Measurements from ENCODE around the gene TRIM46.
"Not testable (repeated sequence)": the region's sequence is repeated elsewhere in the genome, so short reads cannot be mapped to it uniquely, and the experiment has no call there.

The TRIM46 gene

DNA sequence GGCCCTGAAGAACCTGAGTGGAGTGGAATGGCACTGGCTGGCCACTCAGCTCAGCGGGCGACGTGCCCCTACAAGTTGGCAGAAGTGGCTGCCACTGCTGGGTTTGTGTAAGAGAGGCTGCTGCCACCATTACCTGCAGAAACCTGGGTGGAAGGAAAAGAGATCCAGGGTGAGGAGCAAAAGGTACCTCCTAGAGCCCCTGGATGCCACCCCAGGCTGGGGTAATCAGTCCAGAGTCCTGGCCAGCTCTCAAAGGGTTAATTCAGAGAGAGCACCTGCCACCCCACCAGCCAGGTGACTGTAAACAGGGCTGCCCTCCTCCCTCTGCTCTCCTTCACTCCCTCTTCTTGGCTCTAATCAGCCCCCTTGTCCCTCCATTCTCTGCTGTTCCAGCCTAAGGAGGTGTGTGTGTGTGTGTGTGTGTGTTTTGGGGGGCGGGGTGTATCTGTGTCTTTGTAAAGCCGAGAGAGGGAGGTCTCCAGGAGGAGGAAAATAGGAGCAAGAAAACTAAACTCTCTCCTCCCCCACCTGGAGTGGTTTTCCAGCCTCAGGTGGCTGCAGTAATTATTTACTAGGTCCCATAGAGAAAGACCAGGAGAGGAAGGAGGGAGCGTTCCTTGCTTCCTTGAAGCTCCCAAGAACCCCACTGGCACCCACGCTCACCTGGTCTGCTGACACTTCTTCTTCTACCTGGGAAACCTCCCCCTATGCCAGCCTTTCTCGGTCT, 12.6 kb downstream of the TRIM46 start:
- DNase-seq (ENCODE audit: low read depth): no peak

GRCh38 chr1:155186794-155187455, 13.3 kb downstream of the TRIM46 start:
- no peak for DNase-seq (ENCODE audit: low read depth)

- no peak for DNase-seq (ENCODE audit: low read depth)
Observed at GRCh38 chr1:155187456-155187891, 13.8 kb downstream of the TRIM46 start.

- DNase-seq (ENCODE audit: low read depth): no peak
Observed at GRCh38 chr1:155188268-155188667, 14.6 kb downstream of the TRIM46 start.

- DNase-seq (ENCODE audit: low read depth): not testable (repeated sequence)
Observed at GRCh38 chr1:155189926-155190325, 16.3 kb downstream of the TRIM46 start.

- DNase-seq (ENCODE audit: low read depth): no peak
Observed at GRCh38 chr1:155191904-155192303, 18.3 kb downstream of the TRIM46 start.

DNA sequence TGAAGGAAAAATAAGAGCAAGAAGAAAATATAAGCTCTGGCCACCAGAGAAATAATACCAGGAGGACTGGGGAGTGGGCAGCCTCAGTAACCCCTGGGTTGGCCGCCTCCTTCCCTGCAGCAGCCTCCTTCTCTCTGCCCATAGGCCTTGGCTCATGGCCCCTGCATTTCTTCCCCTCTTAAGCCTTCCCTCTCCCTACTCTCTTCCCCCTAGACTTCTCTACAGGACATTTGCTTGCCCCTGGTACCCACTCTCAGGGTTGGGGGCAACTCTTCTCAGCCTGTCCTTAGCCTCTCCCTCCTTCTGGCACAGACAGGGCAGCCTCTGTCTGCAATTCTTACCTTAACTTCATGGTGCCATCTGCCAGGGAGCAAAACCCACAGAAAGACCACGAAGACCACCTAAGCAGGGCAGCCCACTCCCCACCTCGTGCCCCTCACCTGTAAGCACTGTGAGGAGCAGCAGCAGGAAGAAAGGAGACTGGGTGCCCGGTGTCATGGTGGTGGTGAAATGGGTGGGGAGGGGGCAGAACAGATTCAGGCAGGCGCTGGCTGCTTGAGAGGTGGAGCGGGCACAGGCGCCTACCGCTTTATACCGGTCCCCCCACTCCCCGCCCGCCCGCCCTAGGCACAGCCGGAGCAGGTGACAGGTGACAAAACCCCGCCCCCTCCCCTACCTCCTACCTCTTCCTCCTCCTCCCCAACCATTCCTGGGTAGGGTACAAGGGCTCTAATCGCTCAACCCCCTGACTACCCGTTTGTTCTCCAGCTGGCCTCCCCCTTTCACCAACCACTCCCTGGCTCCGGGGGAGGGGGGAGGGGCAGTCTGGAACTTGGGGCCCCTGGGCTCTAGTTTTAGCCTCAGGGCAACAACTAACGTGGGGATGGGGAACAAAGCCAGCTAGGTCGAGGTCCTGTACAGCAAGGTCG, 19.0 kb downstream of the TRIM46 start:
- DNase-seq (ENCODE audit: low read depth): no peak

GRCh38 chr1:155193275-155193990, 19.8 kb downstream of the TRIM46 start:
- peak; percentile 47 for DNase-seq (ENCODE audit: low read depth)

DNA sequence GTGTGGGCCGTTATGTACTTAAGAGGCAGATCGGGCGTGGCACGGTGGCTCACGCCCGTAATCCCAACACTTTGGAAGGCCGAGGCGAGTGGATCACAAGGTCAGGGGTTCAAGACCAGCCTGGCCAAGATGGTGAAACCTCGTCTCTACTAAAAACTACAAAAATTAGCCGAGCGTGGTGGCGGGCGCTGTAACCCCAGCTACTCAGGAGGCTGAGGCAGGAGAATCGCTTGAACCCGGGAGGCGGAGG, 20.3 kb downstream of the TRIM46 start:
- DNase-seq (ENCODE audit: low read depth): not testable (repeated sequence)

- no peak for DNase-seq (ENCODE audit: low read depth)
Observed at GRCh38 chr1:155195201-155196102, 21.8 kb downstream of the TRIM46 start.

GRCh38 chr1:155196103-155196892, 22.6 kb downstream of the TRIM46 start:
- DNase-seq (ENCODE audit: low read depth): no peak

DNA sequence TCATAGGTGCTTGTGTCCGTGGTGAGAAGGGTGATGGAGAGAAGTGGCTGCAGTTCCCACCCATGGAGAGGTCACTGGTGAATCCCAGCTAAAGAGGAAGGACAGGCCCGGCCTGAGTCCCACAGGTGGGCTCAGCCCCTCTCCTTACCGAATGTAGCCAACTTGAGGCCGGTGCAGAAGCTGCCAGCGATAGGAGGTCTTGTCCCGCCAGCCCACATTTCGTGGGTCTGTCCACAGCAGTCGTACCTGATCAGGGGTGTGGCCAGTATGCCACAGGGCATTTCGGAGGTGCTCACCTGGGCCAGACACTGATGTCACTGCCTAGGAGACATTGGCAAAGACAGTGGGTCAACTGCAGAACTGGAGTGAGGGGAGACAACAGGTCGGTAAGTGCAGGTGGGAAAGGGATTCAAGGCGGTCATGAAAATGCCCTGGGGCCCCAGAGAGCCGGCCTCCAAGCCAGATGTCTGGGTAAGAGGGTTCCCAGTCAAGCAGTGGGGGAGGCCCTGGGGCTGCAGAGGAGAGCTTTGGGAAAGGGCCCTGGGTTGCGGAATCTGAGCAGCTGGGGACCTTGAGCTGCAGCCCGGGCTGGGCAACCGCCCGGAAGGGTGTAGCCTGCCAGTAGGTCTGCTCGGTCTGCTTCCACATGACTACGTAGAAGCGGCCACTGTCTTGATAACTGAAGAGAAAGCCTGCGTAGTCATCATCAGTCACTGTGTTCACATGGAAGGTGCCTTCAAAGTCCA, 23.4 kb downstream of the TRIM46 start:
- no peak for DNase-seq (ENCODE audit: low read depth)

GRCh38 chr1:155197901-155198546, 24.4 kb downstream of the TRIM46 start:
- DNase-seq (ENCODE audit: low read depth): no peak

GRCh38 chr1:155198547-155198906, 24.9 kb downstream of the TRIM46 start:
- DNase-seq (ENCODE audit: low read depth): no peak

DNA sequence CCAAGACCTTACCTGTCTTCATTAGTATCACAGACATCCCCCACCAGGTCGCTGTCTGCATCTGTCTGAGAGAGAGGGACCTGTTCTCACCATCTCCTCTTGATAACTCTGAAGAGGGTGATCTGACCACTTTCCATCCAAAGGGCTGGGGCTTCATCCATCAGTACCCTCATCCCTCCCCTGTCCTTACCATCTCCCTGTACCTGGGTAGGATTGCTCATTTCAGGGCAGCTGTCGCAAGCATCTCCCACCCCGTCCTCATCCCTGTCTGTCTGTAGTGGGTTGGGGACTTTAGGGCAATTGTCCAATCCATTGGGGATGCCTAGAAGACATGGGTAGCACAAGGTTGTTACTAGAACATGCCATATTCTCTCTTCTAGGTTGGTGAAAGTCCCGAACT, 26.1 kb downstream of the TRIM46 start:
- no peak for DNase-seq (ENCODE audit: low read depth)

DNA sequence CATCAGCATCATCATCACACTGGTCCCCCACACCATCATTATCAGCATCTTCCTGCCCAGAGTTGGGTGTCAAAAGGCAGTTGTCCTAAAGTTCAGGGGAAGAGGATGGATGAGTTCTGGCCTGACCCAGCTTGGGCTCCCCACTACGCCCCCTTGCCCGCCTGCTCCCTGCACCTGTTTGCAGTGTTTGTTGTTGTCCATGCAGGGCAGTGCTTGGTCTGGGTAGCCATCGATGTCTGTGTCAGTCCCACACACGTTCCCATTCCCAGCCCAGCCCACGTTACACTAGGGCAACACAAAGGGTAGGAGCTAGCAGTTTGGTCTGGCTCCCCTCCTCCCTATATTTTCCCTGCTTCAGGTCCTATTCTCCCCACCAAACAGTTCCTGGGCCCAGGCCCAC, 27.3 kb downstream of the TRIM46 start:
- no peak for DNase-seq (ENCODE audit: low read depth)

DNA sequence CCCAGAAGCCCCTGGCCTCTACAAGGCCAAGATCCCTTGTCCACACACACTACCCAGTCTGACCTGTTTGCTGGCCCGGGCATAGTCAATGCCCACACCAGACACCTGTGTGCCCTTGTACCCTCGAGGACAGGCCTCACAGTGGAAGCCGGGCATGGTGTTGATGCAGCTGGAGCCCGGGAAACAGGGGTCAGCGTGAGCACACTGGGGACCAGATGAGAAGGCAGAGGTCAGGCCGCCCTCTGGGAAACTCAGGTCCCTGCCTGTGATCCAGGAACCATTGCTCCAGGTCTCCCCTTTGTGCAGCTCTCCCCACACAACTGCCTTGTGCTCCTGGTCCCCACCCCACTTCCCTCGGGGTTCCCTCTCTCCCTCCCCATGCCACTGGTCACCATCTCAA, 28.5 kb downstream of the TRIM46 start:
- no peak for DNase-seq (ENCODE audit: low read depth)

DNA sequence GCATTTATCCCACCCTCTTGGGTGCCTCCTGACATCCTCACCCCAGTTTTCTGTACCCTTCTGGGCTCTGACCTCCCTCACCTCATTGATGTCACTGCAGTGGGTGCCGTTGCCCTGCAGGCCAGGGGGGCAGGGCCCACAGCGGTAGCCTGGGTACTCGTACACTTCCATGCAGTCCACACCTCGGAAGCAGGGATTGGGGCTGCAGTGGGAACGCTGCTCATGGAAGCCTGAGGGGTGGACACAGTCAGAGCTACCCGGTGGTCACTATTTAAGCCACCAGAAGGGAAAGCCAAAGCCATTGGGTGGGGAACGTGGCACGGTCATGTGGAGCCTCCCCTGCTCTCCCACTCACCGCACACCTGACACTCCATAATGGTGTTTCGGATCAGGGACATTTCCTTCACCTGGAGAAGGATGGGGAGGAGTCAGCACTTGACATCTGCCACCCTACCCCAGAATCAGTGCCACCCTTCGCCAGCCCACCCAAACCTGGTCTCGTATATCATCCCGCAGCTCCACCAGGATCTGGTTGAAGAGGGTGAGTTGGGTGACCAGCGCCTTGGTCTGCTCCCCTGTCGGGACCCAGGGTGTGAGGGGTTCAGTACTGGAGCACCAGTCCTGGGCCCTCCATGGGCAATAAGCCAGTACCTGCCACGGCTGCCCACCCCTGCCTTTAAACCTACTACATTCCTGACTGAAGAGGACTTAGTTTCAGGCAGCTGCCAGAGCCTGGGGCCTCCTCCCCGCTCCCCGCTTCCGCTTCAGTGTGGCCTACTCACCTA, 29.3 kb downstream of the TRIM46 start:
- DNase-seq (ENCODE audit: low read depth): no peak
